Measurements from ENCODE around the gene CCDC148.

DNA sequence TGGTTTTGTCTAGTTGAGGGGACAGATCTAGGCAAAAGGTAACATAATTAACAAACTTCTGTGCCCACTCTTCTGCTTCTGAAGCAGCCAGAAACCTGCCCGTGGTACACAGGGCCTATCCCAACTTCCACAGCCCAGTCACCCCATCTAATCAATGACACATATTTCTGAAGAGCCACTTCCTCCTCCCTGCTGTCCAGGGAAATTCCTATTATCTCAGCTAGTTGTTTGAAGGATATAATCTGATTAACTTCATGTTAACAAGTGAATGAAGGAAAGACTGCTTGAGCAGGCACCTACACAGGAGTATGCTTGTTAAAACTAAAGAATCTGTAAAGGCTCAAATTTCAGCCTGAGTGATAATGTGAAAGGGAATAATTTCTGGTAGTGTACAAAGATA lies 61.4 kb downstream of the CCDC148 start:
- TF ChIP-seq EZH2phosphoT487 (IDR thresholded peaks at IDR 0.05; ENCODE audit: borderline replicate concordance, low read length) (no peak), EZH2 (IDR thresholded peaks at IDR 0.05; ENCODE audit: low read length, unreplicated experiment) (no peak)
- TF ChIP-seq, protein P1, sequence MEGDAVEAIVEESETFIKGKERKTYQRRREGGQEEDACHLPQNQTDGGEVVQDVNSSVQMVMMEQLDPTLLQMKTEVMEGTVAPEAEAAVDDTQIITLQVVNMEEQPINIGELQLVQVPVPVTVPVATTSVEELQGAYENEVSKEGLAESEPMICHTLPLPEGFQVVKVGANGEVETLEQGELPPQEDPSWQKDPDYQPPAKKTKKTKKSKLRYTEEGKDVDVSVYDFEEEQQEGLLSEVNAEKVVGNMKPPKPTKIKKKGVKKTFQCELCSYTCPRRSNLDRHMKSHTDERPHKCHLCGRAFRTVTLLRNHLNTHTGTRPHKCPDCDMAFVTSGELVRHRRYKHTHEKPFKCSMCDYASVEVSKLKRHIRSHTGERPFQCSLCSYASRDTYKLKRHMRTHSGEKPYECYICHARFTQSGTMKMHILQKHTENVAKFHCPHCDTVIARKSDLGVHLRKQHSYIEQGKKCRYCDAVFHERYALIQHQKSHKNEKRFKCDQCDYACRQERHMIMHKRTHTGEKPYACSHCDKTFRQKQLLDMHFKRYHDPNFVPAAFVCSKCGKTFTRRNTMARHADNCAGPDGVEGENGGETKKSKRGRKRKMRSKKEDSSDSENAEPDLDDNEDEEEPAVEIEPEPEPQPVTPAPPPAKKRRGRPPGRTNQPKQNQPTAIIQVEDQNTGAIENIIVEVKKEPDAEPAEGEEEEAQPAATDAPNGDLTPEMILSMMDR (conservative IDR thresholded peaks at IDR 0.05; ENCODE audit: low read depth, low read length), result no peak

All from PC-3 (cell line).